Endothelial cell of umbilical vein (primary cell): ENCODE measurements around the gene TSGA10IP. TPM values are rescaled to one million over a fixed set of nuclear protein-coding genes. Genes with fewer than 3 reads are reported as not detected.

ENCODE experiments used
- BruUV-seq: library from RNA; stranded (reverse); fragments of 400-500 nt; replicated peaks from 2 replicates; lab custom pipeline; 2021; lab: Mats Ljungman, UMichigan
- CTCF ChIA-PET: fragments of 300-600, 350-600 bp; sonication (Branson Sonifier 250); formaldehyde crosslinking; loops from one replicate; lab custom pipeline; 2021; ENCODE audit warnings: antibody characterized with exemption, inconsistent platforms; lab: Charles Lee
- POLR2A ChIA-PET: fragments of 300-600, 350-600 bp; sonication (Branson Sonifier 250); formaldehyde crosslinking; loops from one replicate; lab custom pipeline; 2021; ENCODE audit warnings: antibody characterized with exemption, inconsistent platforms; lab: Charles Lee
- DNase-seq: peaks from one replicate; pipeline ENCODE4 v3.0.0-alpha.2; 2011; ENCODE audit warnings: low read depth, low spot score
- FAIRE-seq: peaks from 2 replicates; lab custom pipeline; 2011; peaks lifted over from hg19 to GRCh38; lab: Jason Lieb, UNC
- H2AFZ ChIP-seq: 2 replicates; pipeline ENCODE4 v1.6.0; 2012; ENCODE audit warnings: low read depth, low read length, control low read depth, inconsistent platforms
- H3K27ac ChIP-seq: 2 replicates; pipeline ENCODE4 v1.5.1; 2011; ENCODE audit warnings: low read depth, mild to moderate bottlenecking, control low read depth, low read length, moderate library complexity; ENCODE audit not compliant: insufficient read depth
- H3K27me3 ChIP-seq, 2 experiments: 2 replicates each; pipeline versions ENCODE4 v1.6.0 to v1.6.1; 2011; ENCODE audit warnings: low read length in 2 of 2, mixed read lengths in 1 of 2; ENCODE audit not compliant: control insufficient read depth in 2 of 2, insufficient read depth in 2 of 2
- H3K36me3 ChIP-seq, 2 experiments: 2 replicates in 1 of 2; 3 replicates in 1 of 2; pipeline ENCODE4 v1.5.1; 2011; ENCODE audit warnings: low read length in 2 of 2, mild to moderate bottlenecking in 1 of 2, moderate library complexity in 1 of 2; ENCODE audit not compliant: control insufficient read depth in 2 of 2, insufficient read depth in 2 of 2; ENCODE audit errors: extremely low read depth in 1 of 2
- H3K4me1 ChIP-seq: 3 replicates; pipeline ENCODE4 v1.5.1; 2011; ENCODE audit warnings: mild to moderate bottlenecking, low read length; ENCODE audit not compliant: control insufficient read depth, insufficient read depth; ENCODE audit errors: extremely low read depth
- H3K4me2 ChIP-seq: 2 replicates; pipeline ENCODE4 v1.6.1; 2011; ENCODE audit warnings: low read length, control low read depth, mixed read lengths; ENCODE audit not compliant: insufficient read depth
- H3K4me3 ChIP-seq, 3 experiments: fragments of 200-600 bp in 1 of 3; sonication (generic), shearing (Covaris generic) in 1 of 3; replicated peaks in 1 of 3; 2 replicates each; pipeline ENCODE4 v1.5.1; 2011 to 2016; ENCODE audit warnings: control low read depth in 3 of 3, low read length in 3 of 3, mild to moderate bottlenecking in 2 of 3, inconsistent platforms in 1 of 3, low read depth in 1 of 3, moderate library complexity in 1 of 3; ENCODE audit not compliant: insufficient read depth in 1 of 3
- H3K79me2 ChIP-seq: 2 replicates; pipeline ENCODE4 v1.6.0; 2012; ENCODE audit warnings: low read length, inconsistent platforms; ENCODE audit not compliant: control insufficient read depth, insufficient read depth
- H3K9ac ChIP-seq: replicated peaks from 2 replicates; pipeline ENCODE3; 2011; ENCODE audit warnings: low read length, control low read depth; ENCODE audit not compliant: insufficient read depth; ENCODE audit errors: extremely low read depth
- H3K9me1 ChIP-seq: replicated peaks from 3 replicates; pipeline ENCODE4 v1.6.0; 2011; ENCODE audit warnings: mild to moderate bottlenecking, low read length; ENCODE audit not compliant: control insufficient read depth, insufficient read depth; ENCODE audit errors: extremely low read depth
- H3K9me3 ChIP-seq: replicated peaks from 2 replicates; pipeline ENCODE4 v1.5.1; 2012; ENCODE audit warnings: low read length, inconsistent platforms; ENCODE audit not compliant: control insufficient read depth, insufficient read depth
- H4K20me1 ChIP-seq: replicated peaks from 2 replicates; pipeline ENCODE3; 2011; ENCODE audit warnings: mild to moderate bottlenecking, low read length; ENCODE audit not compliant: control insufficient read depth, insufficient read depth; ENCODE audit errors: extremely low read depth
- EZH2 ChIP-seq: IDR thresholded peaks from 2 replicates; pipeline ENCODE4 v1.6.1; 2012; ENCODE audit warnings: borderline replicate concordance, low read depth, mild to moderate bottlenecking, moderate library complexity, low read length, inconsistent platforms; ENCODE audit not compliant: severe bottlenecking
- FOS ChIP-seq: IDR thresholded peaks from 2 replicates; pipeline ENCODE4 v1.6.1; 2011; ENCODE audit warnings: mild to moderate bottlenecking, low read length, moderate library complexity, borderline replicate concordance; ENCODE audit not compliant: insufficient read depth
- GATA2 ChIP-seq: IDR thresholded peaks from 2 replicates; pipeline ENCODE4 v1.7.0; 2011; ENCODE audit warnings: low read depth, mild to moderate bottlenecking, moderate library complexity, mixed read lengths, low read length; ENCODE audit not compliant: insufficient read length, insufficient read depth
- JUN ChIP-seq: IDR thresholded peaks from 2 replicates; pipeline ENCODE4 v1.6.1; 2011; ENCODE audit warnings: borderline replicate concordance, low read depth; ENCODE audit not compliant: insufficient read length, insufficient read depth
- MYC ChIP-seq: IDR thresholded peaks from one replicate; pipeline ENCODE4 v1.6.1; 2011; ENCODE audit warnings: mild to moderate bottlenecking, low read depth, low read length
- POLR2A ChIP-seq: IDR thresholded peaks from 2 replicates; pipeline ENCODE4 v1.6.1; 2012; ENCODE audit warnings: low read depth, mild to moderate bottlenecking, control low read depth, low read length
- POLR2AphosphoS5 ChIP-seq: IDR thresholded peaks from 2 replicates; pipeline ENCODE4 v1.6.1; 2012; ENCODE audit warnings: low read depth, mild to moderate bottlenecking, control low read depth, low read length, moderate library complexity; ENCODE audit not compliant: insufficient read depth
- dilution Hi-C: fragments of 300-500 bp; cut with MboI; formaldehyde crosslinking; loops from one replicate; pipeline ENCODE4 v1.15.0; 2019; ENCODE audit warnings: low sequenced_read_pairs; ENCODE audit not compliant: extremely low pct_ligation_motif_present
- intact Hi-C: fragments of 100-400 bp; cut with micrococcal nuclease; formaldehyde crosslinking; loops from one replicate; pipeline ENCODE4 v1.10.0; 2022
- polyA plus RNA-seq, 4 experiments: library from polyadenylated mRNA; depleted of rRNA in 3 of 4; stranded (reverse) in 3 of 4; unstranded in 1 of 4; fragments of >200 nt; gene quantifications; 2 replicates each; pipeline versions ENCODE4 v1.2.1 to v1.2.3, GENCODE V29; 2011 to 2012; ENCODE audit warnings: missing spikeins in 1 of 4
- total RNA-seq: library from RNA; stranded (reverse); gene quantifications from 2 replicates; pipeline ENCODE4 v1.2.3, GENCODE V29; 2021
- TF ChIP-seq, protein P1 (sequence below): IDR thresholded peaks from 2 replicates; pipeline ENCODE4 v1.6.1; 2011; ENCODE audit not compliant: insufficient read depth, insufficient read length
- TF ChIP-seq, protein P2 (sequence below), 2 donors: IDR thresholded peaks; 1 replicate in 1 of 2; 2 replicates in 1 of 2; pipeline ENCODE4 v1.5.1; 2011; ENCODE audit warnings: low read length in 2 of 2, mild to moderate bottlenecking in 2 of 2, moderate library complexity in 2 of 2, control low read depth in 1 of 2, inconsistent platforms in 1 of 2, low read depth in 1 of 2; ENCODE audit not compliant: insufficient read depth in 1 of 2; ENCODE audit errors: extremely low read depth in 1 of 2

TSGA10IP gene
- total and polyA plus RNA-seq, 2 donors (not counting 3 experiments of a cell fraction or from before 2014, with no cell fraction given), result not detected

DNA sequence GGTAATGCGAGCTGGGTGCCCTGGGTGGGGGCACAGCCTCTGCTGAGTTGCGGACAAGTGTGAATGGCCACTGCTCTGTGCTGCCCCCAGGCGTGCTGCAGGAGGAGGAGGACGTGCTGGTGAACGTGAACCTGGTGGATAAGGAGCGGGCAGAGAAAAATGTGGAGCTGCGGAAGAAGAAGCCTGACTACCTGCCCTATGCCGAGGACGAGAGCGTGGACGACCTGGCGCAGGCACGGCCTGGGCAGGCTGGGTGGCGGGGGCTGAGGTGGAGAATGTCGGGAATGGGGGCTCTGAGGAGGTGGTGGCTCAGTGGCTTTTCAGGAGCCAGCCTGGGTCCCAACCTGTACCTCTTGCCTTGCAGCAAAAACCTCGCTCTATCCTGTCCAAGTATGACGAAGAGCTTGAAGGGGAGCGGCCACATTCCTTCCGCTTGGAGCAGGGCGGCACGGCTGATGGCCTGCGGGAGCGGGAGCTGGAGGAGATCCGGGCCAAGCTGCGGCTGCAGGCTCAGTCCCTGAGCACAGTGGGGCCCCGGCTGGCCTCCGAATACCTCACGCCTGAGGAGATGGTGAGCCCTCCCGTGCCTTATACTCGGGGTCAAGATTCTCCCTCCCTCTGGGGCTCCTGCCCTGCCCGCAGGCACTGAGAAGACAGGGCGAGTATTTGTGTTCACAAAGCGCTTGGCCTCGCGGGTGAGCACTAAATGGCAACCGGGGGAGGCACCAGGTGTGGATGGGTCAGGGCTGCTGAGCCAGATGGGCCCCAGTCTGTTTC lies 20.9 kb downstream of the TSGA10IP start:
- TF ChIP-seq GATA2 (no peak), FOS (no peak), POLR2AphosphoS5 (no peak), JUN (no peak), MYC (no peak), EZH2 (no peak), POLR2A (no peak)
- TF ChIP-seq, protein P1, sequence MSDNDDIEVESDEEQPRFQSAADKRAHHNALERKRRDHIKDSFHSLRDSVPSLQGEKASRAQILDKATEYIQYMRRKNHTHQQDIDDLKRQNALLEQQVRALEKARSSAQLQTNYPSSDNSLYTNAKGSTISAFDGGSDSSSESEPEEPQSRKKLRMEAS, result no peak
- TF ChIP-seq, protein P2, sequence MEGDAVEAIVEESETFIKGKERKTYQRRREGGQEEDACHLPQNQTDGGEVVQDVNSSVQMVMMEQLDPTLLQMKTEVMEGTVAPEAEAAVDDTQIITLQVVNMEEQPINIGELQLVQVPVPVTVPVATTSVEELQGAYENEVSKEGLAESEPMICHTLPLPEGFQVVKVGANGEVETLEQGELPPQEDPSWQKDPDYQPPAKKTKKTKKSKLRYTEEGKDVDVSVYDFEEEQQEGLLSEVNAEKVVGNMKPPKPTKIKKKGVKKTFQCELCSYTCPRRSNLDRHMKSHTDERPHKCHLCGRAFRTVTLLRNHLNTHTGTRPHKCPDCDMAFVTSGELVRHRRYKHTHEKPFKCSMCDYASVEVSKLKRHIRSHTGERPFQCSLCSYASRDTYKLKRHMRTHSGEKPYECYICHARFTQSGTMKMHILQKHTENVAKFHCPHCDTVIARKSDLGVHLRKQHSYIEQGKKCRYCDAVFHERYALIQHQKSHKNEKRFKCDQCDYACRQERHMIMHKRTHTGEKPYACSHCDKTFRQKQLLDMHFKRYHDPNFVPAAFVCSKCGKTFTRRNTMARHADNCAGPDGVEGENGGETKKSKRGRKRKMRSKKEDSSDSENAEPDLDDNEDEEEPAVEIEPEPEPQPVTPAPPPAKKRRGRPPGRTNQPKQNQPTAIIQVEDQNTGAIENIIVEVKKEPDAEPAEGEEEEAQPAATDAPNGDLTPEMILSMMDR (IDR thresholded peaks at IDR 0.05; ENCODE audit: extremely low read depth in 1 of 2, insufficient read depth in 1 of 2, low read depth in 1 of 2, low read length in 2 of 2), result no peak
- BruUV-seq, result TSS peak; percentile 10
- Histone ChIP-seq H3K9ac (no peak overlapping the region), H2AFZ (no peak overlapping the region), H3K9me3 (no peaks in the 10 kb centered on the region), H3K4me2 (no peak overlapping the region), H3K9me1 (no peaks in the 10 kb centered on the region), H3K27me3 (no peaks in the 10 kb centered on the region), H3K4me1 (peaks cover 11% of the 10 kb centered on the region), H3K27ac (no peak overlapping the region), H3K79me2 (peaks cover 28% of the 10 kb centered on the region), H4K20me1 (no peaks in the 10 kb centered on the region), H3K4me3 (no peak overlapping the region), H3K36me3 (peaks cover 9 to 55% of the 10 kb centered on the region in 2 experiments)
- DNase-seq, result no peak
- CTCF ChIA-PET, result no interaction called here
- intact Hi-C loops, result no loop called here
- POLR2A ChIA-PET, result no interaction called here
- no peak for FAIRE-seq
- dilution Hi-C loops, result no loop called here
